SK-N-SH (cell line): ENCODE results near the gene ADAR. TPM values are rescaled to one million over a fixed set of nuclear protein-coding genes. Genes with fewer than 3 reads are reported as not detected.
A peak's percentile ranks its signal among the peaks of the same experiment; 100 is the strongest.

ENCODE experiments used
- CTCF ChIA-PET: fragments of 300-600, 350-600 bp; formaldehyde crosslinking; extraction: SDS; loops from one replicate; lab custom pipeline; 2021; lab: Yijun Ruan, JAX
- POLR2A ChIA-PET: fragments of 350-600 bp; sonication (Branson Sonifier 250); formaldehyde crosslinking; extraction: SDS; loops from one replicate; lab custom pipeline; 2020; ENCODE audit warnings: antibody characterized with exemption, inconsistent platforms; lab: Yijun Ruan, JAX
- DNase-seq: peaks from one replicate; pipeline ENCODE4 v3.0.0; 2012
- H2AFZ ChIP-seq: fragments of 200-600 bp; sonication (generic); 2 replicates; pipeline ENCODE4 v1.8.1; 2016; ENCODE audit warnings: antibody characterized with exemption, mild to moderate bottlenecking, low read depth
- H3F3A ChIP-seq: fragments of 200-600 bp; sonication (generic); replicated peaks from 2 replicates; pipeline ENCODE3; 2016; ENCODE audit warnings: antibody characterized with exemption, mild to moderate bottlenecking; ENCODE audit not compliant: insufficient read depth
- H3K27ac ChIP-seq, 2 experiments: fragments of 200-500 bp in 1 of 2; fragments of 200-600 bp in 1 of 2; sonication (Bioruptor generic) in 1 of 2; sonication (generic), shearing (Covaris generic) in 1 of 2; 2 replicates each; pipeline versions ENCODE4 v1.5.1 to v1.6.1; 2014 to 2016; ENCODE audit warnings: low read depth in 2 of 2, inconsistent platforms in 1 of 2, low read length in 1 of 2, mild to moderate bottlenecking in 1 of 2, mixed read lengths in 1 of 2
- H3K27me3 ChIP-seq: fragments of 200-600 bp; sonication (generic), shearing (Covaris generic); 2 replicates; pipeline ENCODE4 v1.6.1; 2016; ENCODE audit warnings: mixed run types; ENCODE audit not compliant: insufficient read depth
- H3K36me3 ChIP-seq, 2 experiments: fragments of 200-500 bp in 1 of 2; fragments of 200-600 bp in 1 of 2; sonication (Bioruptor generic) in 1 of 2; sonication (generic) in 1 of 2; replicated peaks in 1 of 2; 2 replicates each; pipeline versions ENCODE3 to v1.5.1; 2014 to 2016; ENCODE audit warnings: low read length in 1 of 2, mild to moderate bottlenecking in 1 of 2; ENCODE audit not compliant: insufficient read depth in 2 of 2, control insufficient read depth in 1 of 2
- H3K4me1 ChIP-seq, 2 experiments: fragments of 200-500 bp in 1 of 2; fragments of 200-600 bp in 1 of 2; sonication (Bioruptor generic) in 1 of 2; sonication (generic), shearing (Covaris generic) in 1 of 2; 2 replicates each; pipeline versions ENCODE4 v1.5.1 to v1.6.1; 2014 to 2016; ENCODE audit warnings: low read depth in 1 of 2, low read length in 1 of 2, mixed run types in 1 of 2; ENCODE audit not compliant: insufficient read depth in 2 of 2, control insufficient read depth in 1 of 2
- H3K4me2 ChIP-seq: fragments of 200-600 bp; sonication (generic), shearing (Covaris generic); 2 replicates; pipeline ENCODE4 v1.6.1; 2017; ENCODE audit warnings: mixed run types
- H3K4me3 ChIP-seq, 2 experiments: fragments of 200-500 bp in 1 of 2; fragments of 200-600 bp in 1 of 2; sonication (Bioruptor generic) in 1 of 2; sonication (generic), shearing (Covaris generic) in 1 of 2; 2 replicates each; pipeline versions ENCODE4 v1.5.1 to v1.8.1; 2014 to 2016; ENCODE audit warnings: low read depth in 2 of 2, inconsistent platforms in 1 of 2, low read length in 1 of 2, mild to moderate bottlenecking in 1 of 2, mixed read lengths in 1 of 2, moderate library complexity in 1 of 2
- H3K79me2 ChIP-seq: fragments of 200-600 bp; sonication (generic); 2 replicates; pipeline ENCODE4 v1.8.1; 2017; ENCODE audit warnings: mild to moderate bottlenecking; ENCODE audit not compliant: insufficient read depth
- H3K9ac ChIP-seq: fragments of 200-600 bp; sonication (generic); 2 replicates; pipeline ENCODE4 v1.6.1; 2017; ENCODE audit warnings: mixed run types
- H3K9me2 ChIP-seq: fragments of 200-600 bp; sonication (generic); 2 replicates; pipeline ENCODE4 v1.6.1; 2017; ENCODE audit warnings: mixed run types
- H3K9me3 ChIP-seq: fragments of 200-600 bp; sonication (generic); 2 replicates; pipeline ENCODE4 v1.6.1; 2017; ENCODE audit warnings: mixed run types, mild to moderate bottlenecking, moderate library complexity
- H4K20me1 ChIP-seq: fragments of 200-600 bp; sonication (generic); 2 replicates; pipeline ENCODE4 v1.6.1; 2017; ENCODE audit warnings: mild to moderate bottlenecking, mixed run types; ENCODE audit not compliant: insufficient read depth
- CTCF ChIP-seq: fragments of 200-600 bp; sonication (generic); IDR thresholded peaks from 2 replicates; pipeline ENCODE4 v1.6.1; 2017; ENCODE audit warnings: antibody characterized with exemption, mild to moderate bottlenecking, moderate library complexity
- EP300 ChIP-seq, 2 experiments: IDR thresholded peaks; 2 replicates each; pipeline versions ENCODE4 v1.4.0 to v1.6.1; 2012; ENCODE audit warnings: borderline replicate concordance in 1 of 2, low read depth in 1 of 2, low read length in 1 of 2
- FOXM1 ChIP-seq: IDR thresholded peaks from 2 replicates; pipeline ENCODE4 v1.4.0; 2012; ENCODE audit warnings: low read depth, mild to moderate bottlenecking
- GABPA ChIP-seq: IDR thresholded peaks from 2 replicates; pipeline ENCODE4 v1.4.0; 2012; ENCODE audit warnings: low read depth, mild to moderate bottlenecking
- GATA2 ChIP-seq: sonication (generic); formaldehyde crosslinking; IDR thresholded peaks from 2 replicates; pipeline ENCODE4 v1.5.0; 2020; ENCODE audit warnings: mild to moderate bottlenecking, missing genetic modification reagents
- MAX ChIP-seq: IDR thresholded peaks from 2 replicates; pipeline ENCODE4 v1.4.0; 2012; ENCODE audit warnings: low read depth
- MXI1 ChIP-seq: IDR thresholded peaks from 2 replicates; pipeline ENCODE4 v1.6.1; 2012; ENCODE audit warnings: mild to moderate bottlenecking, low read depth, low read length, improper control_type of control experiment
- NRF1 ChIP-seq: IDR thresholded peaks from 2 replicates; pipeline ENCODE4 v1.6.1; 2012; ENCODE audit warnings: low read depth, mild to moderate bottlenecking, low read length
- TEAD4 ChIP-seq: IDR thresholded peaks from 2 replicates; pipeline ENCODE4 v1.4.0; 2012; ENCODE audit warnings: mild to moderate bottlenecking, borderline replicate concordance; ENCODE audit not compliant: insufficient read depth
- YY1 ChIP-seq: IDR thresholded peaks from 2 replicates; pipeline ENCODE4 v1.4.0; 2012; ENCODE audit warnings: low read depth, mild to moderate bottlenecking
- WGBS: methylation state at CpG from one replicate; pipeline ENCODE4 v1.1.6; 2017; ENCODE audit warnings: low lambda C conversion rate; 5-methylcytosine and 5-hydroxymethylcytosine counted together
- polyA plus RNA-seq, 3 experiments: library from polyadenylated mRNA; depleted of rRNA; stranded (reverse); fragments of >200 nt; gene quantifications; 2 replicates each; pipeline ENCODE4 v1.2.3, GENCODE V29; 2012
- TF ChIP-seq, protein P1 (sequence below): fragments of 150-350 bp; IDR thresholded peaks from 2 replicates; pipeline ENCODE4 v1.6.1; 2017; ENCODE audit warnings: antibody characterized with exemption, low read length, low read depth, borderline replicate concordance

The ADAR gene
- polyA plus RNA-seq, 1 of the 3 experiments (the other 2 are of a cell fraction) = 61.1 TPM

DNA sequence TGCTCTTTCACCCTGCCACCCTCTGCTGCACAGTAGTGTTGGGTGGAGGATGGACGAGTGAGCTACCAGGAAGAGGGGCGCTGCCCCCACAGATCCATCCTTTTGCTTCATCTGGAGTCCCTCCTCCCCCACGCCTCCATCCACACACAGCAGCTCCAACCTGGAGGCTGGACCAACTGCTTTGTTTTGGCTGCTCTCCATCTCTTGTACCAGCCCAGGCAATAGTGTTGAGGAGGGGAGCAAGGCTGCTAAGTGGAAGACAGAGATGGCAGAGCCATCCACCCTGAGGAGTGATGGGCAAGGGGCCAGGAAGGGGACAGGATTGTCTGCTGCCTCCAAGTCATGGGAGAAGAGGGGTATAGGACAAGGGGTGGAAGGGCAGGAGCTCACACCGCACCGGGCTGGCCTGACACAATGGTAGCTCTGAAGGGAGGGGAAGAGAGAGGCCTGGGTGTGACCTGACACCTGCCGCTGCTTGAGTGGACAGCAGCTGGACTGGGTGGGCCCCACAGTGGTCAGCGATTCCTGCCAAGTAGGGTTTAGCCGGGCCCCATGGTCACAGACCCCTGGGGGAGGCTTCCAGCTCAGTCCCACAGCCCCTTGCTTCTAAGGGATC, 31.9 kb downstream of the ADAR start:
- H3K4me3 ChIP-seq = no peak overlapping the region
- TF ChIP-seq CTCF = no peak
- no peak for TF ChIP-seq NRF1
- no peak for TF ChIP-seq MAX
- TF ChIP-seq YY1 = no peak
- TF ChIP-seq GABPA = no peak
- no peak for TF ChIP-seq EP300 (IDR thresholded peaks at IDR 0.05; ENCODE audit: borderline replicate concordance in 1 of 2, low read depth in 1 of 2, low read length in 1 of 2)
- no peak for TF ChIP-seq TEAD4
- no peak for TF ChIP-seq MXI1
- no peak overlapping the region for H3K4me2 ChIP-seq
- H3K27ac ChIP-seq = no peak overlapping the region
- H4K20me1 ChIP-seq = no peaks in the 10 kb centered on the region
- H2AFZ ChIP-seq = no peak overlapping the region
- peaks cover 17 to 42% of the 10 kb centered on the region in 2 experiments for H3K36me3 ChIP-seq
- no peaks in the 10 kb centered on the region for H3K79me2 ChIP-seq
- no peaks in the 10 kb centered on the region for H3K9me2 ChIP-seq
- ChIA-PET POLR2A (interaction anchor here (0.7 to 3.0 kb wide), 2 partner anchors 8 to 162 kb away, joined by 3 to 13 read pairs; partner anchors contain the start of gene CHRNB2), CTCF (interaction anchor here (0.8 to 5.9 kb wide), 6 partner anchors 12 to 96 kb away, joined by 3 to 41 read pairs (median 6); no protein-coding TSS in a partner anchor)
- no peaks in the 10 kb centered on the region for H3K9me3 ChIP-seq
- 95% methylated on average over 8 of the region's 8 CpGs for WGBS
- no peaks in the 10 kb centered on the region for H3K27me3 ChIP-seq
- no peak overlapping the region for H3K9ac ChIP-seq
- H3K4me1 ChIP-seq = peaks cover 0 to 34% of the 10 kb centered on the region in 2 experiments; a peak in 2 of 4 replicates
- no peaks in the 10 kb centered on the region for H3F3A ChIP-seq
- DNase-seq = no peak

DNA sequence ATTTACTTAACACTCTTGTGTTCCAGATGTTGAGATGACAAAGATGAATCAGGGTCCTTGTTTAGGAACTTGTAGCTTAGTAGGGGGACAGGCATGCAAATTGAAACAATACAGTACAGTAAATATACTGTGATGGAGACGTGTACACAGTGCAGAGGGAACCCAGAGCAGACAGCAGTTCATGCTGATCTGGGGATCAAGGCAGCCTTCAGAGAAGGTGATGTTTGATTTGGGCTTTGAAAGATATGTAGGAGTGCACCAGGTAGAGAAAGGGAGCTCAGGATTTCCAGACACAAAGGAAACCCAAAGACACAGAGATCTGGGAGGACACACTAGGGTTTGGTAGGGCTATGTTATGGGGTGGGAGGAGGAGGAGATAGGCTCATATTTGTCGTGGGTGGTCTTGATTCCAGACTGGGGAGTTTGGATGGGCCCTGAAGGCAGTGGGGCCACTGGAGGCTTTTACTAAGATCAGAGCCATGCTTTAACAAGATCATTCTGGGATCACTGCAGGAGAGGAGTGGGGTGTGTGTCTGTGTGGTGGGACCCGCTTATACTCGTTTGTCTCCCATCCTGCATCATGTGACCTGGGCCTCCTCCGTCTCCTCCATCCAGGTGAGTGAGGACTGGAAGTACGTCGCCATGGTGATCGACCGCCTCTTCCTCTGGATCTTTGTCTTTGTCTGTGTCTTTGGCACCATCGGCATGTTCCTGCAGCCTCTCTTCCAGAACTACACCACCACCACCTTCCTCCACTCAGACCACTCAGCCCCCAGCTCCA, 32.6 kb downstream of the ADAR start:
- no peak overlapping the region for H3K4me3 ChIP-seq
- H3K27me3 ChIP-seq = no peaks in the 10 kb centered on the region
- DNase-seq = no peak
- no peaks in the 10 kb centered on the region for H3K9me2 ChIP-seq
- H3K4me2 ChIP-seq = no peak overlapping the region
- ChIA-PET CTCF (interaction anchor here (0.8 to 5.9 kb wide), 8 partner anchors 13 to 96 kb away, joined by 3 to 41 read pairs (median 6); no protein-coding TSS in a partner anchor), POLR2A (no interaction called here)
- WGBS = 83% methylated on average over 10 of the region's 10 CpGs
- H3K9me3 ChIP-seq = no peaks in the 10 kb centered on the region
- no peaks in the 10 kb centered on the region for H4K20me1 ChIP-seq
- no peaks in the 10 kb centered on the region for H3F3A ChIP-seq
- H3K27ac ChIP-seq = peak overlapping the region in 1 of 2 experiments; percentile 62; a peak in 2 of 4 replicates
- H2AFZ ChIP-seq = no peak overlapping the region
- H3K79me2 ChIP-seq = no peaks in the 10 kb centered on the region
- H3K36me3 ChIP-seq = peaks cover 10 to 36% of the 10 kb centered on the region in 2 experiments
- no peak overlapping the region for H3K9ac ChIP-seq
- H3K4me1 ChIP-seq = peaks cover 0 to 34% of the 10 kb centered on the region in 2 experiments; a peak in 2 of 4 replicates
- 0 out of 2 replicates have a peak, but pooled peaks have one; percentile 2 for TF ChIP-seq GATA2
- no peak for TF ChIP-seq FOXM1
- TF ChIP-seq, protein P1, sequence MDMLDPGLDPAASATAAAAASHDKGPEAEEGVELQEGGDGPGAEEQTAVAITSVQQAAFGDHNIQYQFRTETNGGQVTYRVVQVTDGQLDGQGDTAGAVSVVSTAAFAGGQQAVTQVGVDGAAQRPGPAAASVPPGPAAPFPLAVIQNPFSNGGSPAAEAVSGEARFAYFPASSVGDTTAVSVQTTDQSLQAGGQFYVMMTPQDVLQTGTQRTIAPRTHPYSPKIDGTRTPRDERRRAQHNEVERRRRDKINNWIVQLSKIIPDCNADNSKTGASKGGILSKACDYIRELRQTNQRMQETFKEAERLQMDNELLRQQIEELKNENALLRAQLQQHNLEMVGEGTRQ = no peak
